H1 (cell line): ENCODE measurements around the gene ZMYND10. TPM values are rescaled to one million over a fixed set of nuclear protein-coding genes. Genes with fewer than 3 reads are reported as not detected.

Source experiments
- RXRA ChIP-seq: IDR thresholded peaks from 2 replicates; pipeline ENCODE4 v1.6.1; 2011; ENCODE audit warnings: low read depth, mild to moderate bottlenecking, low read length, moderate library complexity; ENCODE audit not compliant: insufficient read depth
- polyA plus RNA-seq, 7 experiments: library from polyadenylated mRNA; depleted of rRNA in 3 of 7; stranded (reverse) in 5 of 7; unstranded in 2 of 7; fragments of >200 nt in 5 of 7; fragments of 200-250 nt in 2 of 7; gene quantifications; 1 replicate in 5 of 7; 2 replicates in 1 of 7; 4 replicates in 1 of 7; pipeline versions ENCODE4 v1.2.1 to v1.2.3, GENCODE V29; 2011 to 2013; ENCODE audit warnings: missing spikeins in 2 of 7, mixed read lengths in 2 of 7
- total RNA-seq: library from RNA; stranded (reverse); fragmentation: NEBNext Ultra II Directional; extraction: Animal tissue kit (Norgen Biotek cat#: 25700); gene quantifications from 2 replicates; pipeline ENCODE4 v1.2.1, GENCODE V29; 2021

Gene ZMYND10
- total and polyA plus RNA-seq, 2 of the 8 experiments (the other 6 are each of a cell fraction or from before 2014, with no cell fraction given): 0.56 to 0.79 TPM

GRCh38 chr3:50295553-50296431 is 49.7 kb downstream of the ZMYND10 start (continued):
- TF ChIP-seq RXRA: no peak
- TF ChIP-seq, all 59 proteins: peak for 0
